Adrenal gland (tissue), 5 donors: Measurements from ENCODE around the gene EXOC4.

Experiments used
- CTCF ChIP-seq, 6 experiments: fragments of 450-650 bp in 4 of 6; fragments of 200-600 bp in 2 of 6; sonication (generic) in 1 of 6; IDR thresholded peaks; 1 replicate in 5 of 6; 2 replicates in 1 of 6; pipeline versions ENCODE4 v1.5.1 to v1.8.0; 2016 to 2021; ENCODE audit warnings: antibody characterized with exemption in 6 of 6, mild to moderate bottlenecking in 2 of 6, moderate library complexity in 1 of 6
- POLR2A ChIP-seq, 2 donors: fragments of 450-650 bp; IDR thresholded peaks; one replicate each; pipeline ENCODE4 v1.6.1; 2017; ENCODE audit warnings: antibody characterized with exemption in 2 of 2, mild to moderate bottlenecking in 2 of 2, moderate library complexity in 1 of 2
- donor health status: DM: no; HTN: no; CAD: no.

DNA sequence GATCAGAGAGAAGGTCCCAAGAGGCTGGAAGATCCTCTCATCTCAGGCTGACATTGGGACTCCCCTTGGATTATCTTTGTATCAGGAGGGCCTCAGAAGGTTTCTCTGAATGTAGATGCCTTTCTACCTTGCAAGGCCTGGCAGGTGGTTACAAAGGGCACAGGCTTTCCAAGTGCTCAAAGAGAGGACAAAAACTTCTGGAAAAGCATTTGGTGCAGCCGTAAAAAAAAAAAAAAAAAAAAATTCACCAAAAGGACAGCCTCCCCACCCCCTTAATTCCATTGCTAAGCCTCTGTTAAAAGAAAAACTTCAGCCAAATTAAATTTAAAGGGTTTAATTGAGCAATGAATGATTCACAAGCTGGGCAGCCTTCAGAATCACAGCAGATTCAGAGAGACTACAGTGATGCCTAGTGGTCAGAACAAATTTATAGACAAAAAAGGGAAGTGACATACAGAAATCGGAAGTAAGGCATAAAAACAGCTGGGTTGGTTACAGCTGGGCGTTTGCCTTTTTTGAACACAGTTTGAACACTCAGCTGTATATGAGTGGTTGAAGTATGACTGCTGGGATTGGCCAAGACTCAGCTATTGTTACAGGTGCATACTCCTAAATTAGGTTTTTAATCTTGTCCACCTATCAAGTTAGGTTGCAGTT lies 831.7 kb downstream of the EXOC4 start:
- no peak for TF ChIP-seq CTCF (IDR thresholded peaks at IDR 0.05)
- TF ChIP-seq POLR2A (IDR thresholded peaks at IDR 0.05), result no peak
